Activated B cell treated with CpG ODN at 0.5 μM for 24 hours (primary cell): ENCODE data around the gene FYN. TPM values are rescaled to one million over a fixed set of nuclear protein-coding genes. Genes with fewer than 3 reads are reported as not detected.
A peak's percentile ranks its signal among the peaks of the same experiment; 100 is the strongest.

Experiments
- ATAC-seq: fragments of 200-7000 bp; cut with Tn5 transposase; one replicate; pipeline ENCODE4 v1.10.0; 2021; ENCODE audit warnings: low read depth, mild to moderate bottlenecking, moderate library complexity
- CTCF ChIA-PET: fragments of 350-600 bp; sonication (Branson Sonifier 250); formaldehyde crosslinking; loops from one replicate; lab custom pipeline; 2021; ENCODE audit warnings: antibody characterized with exemption; lab: Charles Lee
- POLR2A ChIA-PET: fragments of 350-600 bp; sonication (Branson Sonifier 250); formaldehyde crosslinking; loops from one replicate; lab custom pipeline; 2021; ENCODE audit warnings: antibody characterized with exemption; lab: Charles Lee
- DNase-seq: peaks from one replicate; pipeline ENCODE4 v3.0.0; 2022
- H3K27ac Mint-ChIP-seq: one replicate; pipeline ENCODE4 v1.8.0; 2020; ENCODE audit warnings: mixed read lengths
- H3K27me3 Mint-ChIP-seq: one replicate; pipeline ENCODE4 v1.8.0; 2021; ENCODE audit warnings: mixed read lengths
- H3K36me3 Mint-ChIP-seq: one replicate; pipeline ENCODE4 v1.8.0; 2021; ENCODE audit warnings: low read depth, mixed read lengths
- H3K4me1 Mint-ChIP-seq: one replicate; pipeline ENCODE4 v1.8.0; 2021; ENCODE audit warnings: mixed read lengths
- H3K4me3 Mint-ChIP-seq: one replicate; pipeline ENCODE4 v1.8.0; 2020; ENCODE audit warnings: mild to moderate bottlenecking, mixed read lengths
- H3K9me3 Mint-ChIP-seq: one replicate; pipeline ENCODE4 v1.8.0; 2020; ENCODE audit warnings: mixed read lengths
- CTCF ChIP-seq: fragments of 200-600 bp; IDR thresholded peaks from one replicate; pipeline ENCODE4 v1.8.0; 2022; ENCODE audit warnings: antibody characterized with exemption, mild to moderate bottlenecking
- intact Hi-C: fragments of 100-400 bp; cut with micrococcal nuclease; formaldehyde crosslinking; loops from one replicate; pipeline ENCODE4 v1.15.1; 2024
- total RNA-seq: library from RNA; stranded (reverse); gene quantifications from 2 replicates; pipeline ENCODE4 v1.2.3, GENCODE V29; 2022

FYN gene
- total RNA-seq, 1 donor from 2014 or later = 64.7 TPM

GRCh38 chr6:111725446-111726112 is 147.7 kb downstream of the FYN start:
- ATAC-seq (no peak), DNase-seq (no peak)
- Mint-ChIP-seq H3K27ac (no peak overlapping the region), H3K4me3 (no peak overlapping the region), H3K36me3 (no peaks in the 10 kb centered on the region), H3K9me3 (no peaks in the 10 kb centered on the region), H3K4me1 (peaks cover 53% of the 10 kb centered on the region), H3K27me3 (no peaks in the 10 kb centered on the region)
- no peak for TF ChIP-seq CTCF
- POLR2A ChIA-PET = interaction anchor here (0.6 kb wide), 1 partner anchor 9 kb away, joined by 3 read pairs; no protein-coding TSS in a partner anchor
- intact Hi-C loops = loop anchor here (2.0 kb wide), 2 partner anchors 25 to 147 kb away; partner anchors contain the start of gene FYN
- CTCF ChIA-PET = interaction anchor here (0.6 to 2.1 kb wide), 4 partner anchors 15 to 272 kb away, joined by 3 to 8 read pairs (median 3); no protein-coding TSS in a partner anchor

GRCh38 chr6:111724505-111724904 is 148.7 kb downstream of the FYN start:
- ATAC-seq = peak; percentile 94
- ChIA-PET CTCF (interaction anchor here (2.1 kb wide), 1 partner anchor 14 kb away, joined by 8 read pairs; no protein-coding TSS in a partner anchor), POLR2A (interaction anchor here (0.6 to 1.5 kb wide), 3 partner anchors 10 to 91 kb away, joined by 3 to 7 read pairs (median 3); no protein-coding TSS in a partner anchor)
- Mint-ChIP-seq H3K4me1 (peaks cover 49% of the 10 kb centered on the region), H3K27ac (peak overlapping the region; percentile 73), H3K4me3 (peak overlapping the region; percentile 55), H3K36me3 (peaks cover 5% of the 10 kb centered on the region), H3K9me3 (no peaks in the 10 kb centered on the region), H3K27me3 (no peaks in the 10 kb centered on the region)
- intact Hi-C loops = loop anchor here (1.0 to 2.0 kb wide), 6 partner anchors 26 to 319 kb away; partner anchors contain the start of gene FYN
- DNase-seq = no peak
- TF ChIP-seq CTCF = no peak

- ATAC-seq (peak; percentile 41), DNase-seq (no peak)
- H3K27ac Mint-ChIP-seq = no peak overlapping the region
- intact Hi-C loops = loop anchor here (1.0 to 2.0 kb wide), 6 partner anchors 27 to 319 kb away; partner anchors contain the start of gene FYN
- no peak for TF ChIP-seq CTCF
- no peaks in the 10 kb centered on the region for H3K9me3 Mint-ChIP-seq
- H3K27me3 Mint-ChIP-seq = no peaks in the 10 kb centered on the region
- peak overlapping the region; percentile 55 for H3K4me3 Mint-ChIP-seq
- H3K36me3 Mint-ChIP-seq = peaks cover 9% of the 10 kb centered on the region
- ChIA-PET POLR2A (interaction anchor here (0.6 to 1.5 kb wide), 2 partner anchors 24 to 92 kb away, joined by 3 to 7 read pairs; no protein-coding TSS in a partner anchor), CTCF (interaction anchor here (2.1 kb wide), 1 partner anchor 14 kb away, joined by 8 read pairs; no protein-coding TSS in a partner anchor)
- H3K4me1 Mint-ChIP-seq = peaks cover 49% of the 10 kb centered on the region
Measured at GRCh38 chr6:111724039-111724438, 149.2 kb downstream of the FYN start.

- Mint-ChIP-seq H3K36me3 (peaks cover 15% of the 10 kb centered on the region), H3K4me1 (peaks cover 48% of the 10 kb centered on the region), H3K27me3 (no peaks in the 10 kb centered on the region), H3K9me3 (no peaks in the 10 kb centered on the region), H3K4me3 (no peak overlapping the region), H3K27ac (no peak overlapping the region)
- CTCF ChIA-PET = interaction anchor here (0.7 to 2.1 kb wide), 3 partner anchors 13 to 279 kb away, joined by 3 to 8 read pairs (median 6); no protein-coding TSS in a partner anchor
- DNase-seq = no peak
- TF ChIP-seq CTCF = no peak
- ATAC-seq = no peak
- intact Hi-C loops = no loop called here
- POLR2A ChIA-PET = interaction anchor here (1.5 kb wide), 1 partner anchor 25 kb away, joined by 3 read pairs; no protein-coding TSS in a partner anchor
Measured at GRCh38 chr6:111723412-111723970, 149.8 kb downstream of the FYN start.
